Neuronal stem cell (in vitro differentiated cells): ENCODE data around the gene ABHD14A.

ENCODE experiments used
- DNase-seq: peaks from one replicate; pipeline ENCODE4 v3.0.0-alpha.2; 2013; ENCODE audit warnings: low spot score
- H2AFZ ChIP-seq: one replicate; pipeline ENCODE4 v1.6.1; 2013; ENCODE audit warnings: mild to moderate bottlenecking, low read length, inconsistent platforms
- H2AK5ac ChIP-seq: 2 replicates; pipeline ENCODE4 v1.6.1; 2013; ENCODE audit warnings: low read depth, mild to moderate bottlenecking, inconsistent platforms, low read length, moderate library complexity, mixed read lengths
- H2BK120ac ChIP-seq: 2 replicates; pipeline ENCODE4 v1.6.1; 2013; ENCODE audit warnings: low read depth, mild to moderate bottlenecking, inconsistent platforms, low read length, moderate library complexity, mixed read lengths
- H2BK12ac ChIP-seq: one replicate; pipeline ENCODE4 v1.6.1; 2013; ENCODE audit warnings: low read length, inconsistent platforms
- H2BK15ac ChIP-seq: 2 replicates; pipeline ENCODE4 v1.6.1; 2013; ENCODE audit warnings: mild to moderate bottlenecking, low read length, inconsistent platforms, mixed read lengths
- H2BK5ac ChIP-seq: one replicate; pipeline ENCODE4 v1.6.1; 2013; ENCODE audit warnings: inconsistent platforms, mild to moderate bottlenecking, low read length, moderate library complexity
- H3K14ac ChIP-seq: one replicate; pipeline ENCODE4 v1.6.1; 2013; ENCODE audit warnings: low read length, inconsistent platforms
- H3K18ac ChIP-seq: 2 replicates; pipeline ENCODE4 v1.6.1; 2013; ENCODE audit warnings: low read length, inconsistent platforms
- H3K23ac ChIP-seq: 2 replicates; pipeline ENCODE4 v1.6.1; 2013; ENCODE audit warnings: low read depth, mild to moderate bottlenecking, mixed read lengths, low read length, inconsistent platforms; ENCODE audit not compliant: poor library complexity
- H3K27ac ChIP-seq: replicated peaks from 3 replicates; pipeline ENCODE4 v1.5.1; 2013; ENCODE audit warnings: low read length, inconsistent platforms
- H3K27me3 ChIP-seq, 3 experiments: 2 replicates each; pipeline ENCODE4 v1.6.1; 2013; ENCODE audit warnings: low read length in 3 of 3, mild to moderate bottlenecking in 2 of 3, inconsistent platforms in 1 of 3, low read depth in 1 of 3, mixed read lengths in 1 of 3, moderate library complexity in 1 of 3; ENCODE audit not compliant: control insufficient read depth in 3 of 3, insufficient read depth in 3 of 3
- H3K36me3 ChIP-seq, 2 donors: replicated peaks in 1 of 2; 2 replicates each; pipeline ENCODE4 v1.6.1; 2013; ENCODE audit warnings: low read length in 2 of 2; ENCODE audit not compliant: control insufficient read depth in 2 of 2, insufficient read depth in 2 of 2
- H3K4ac ChIP-seq: 2 replicates; pipeline ENCODE4 v1.6.1; 2013; ENCODE audit warnings: inconsistent platforms, mild to moderate bottlenecking, low read length, moderate library complexity
- H3K4me1 ChIP-seq, 2 donors: 1 replicate in 1 of 2; 2 replicates in 1 of 2; pipeline ENCODE4 v1.6.1; 2013; ENCODE audit warnings: low read length in 2 of 2, low read depth in 1 of 2; ENCODE audit not compliant: control insufficient read depth in 2 of 2, insufficient read depth in 1 of 2
- H3K4me2 ChIP-seq: one replicate; pipeline ENCODE4 v1.6.1; 2013; ENCODE audit warnings: mild to moderate bottlenecking, low read length, inconsistent platforms; ENCODE audit not compliant: insufficient read depth, poor library complexity, severe bottlenecking
- H3K4me3 ChIP-seq, 2 donors: 2 replicates each; pipeline ENCODE4 v1.5.1; 2013; ENCODE audit warnings: low read length in 2 of 2, mild to moderate bottlenecking in 2 of 2, inconsistent platforms in 1 of 2, moderate library complexity in 1 of 2
- H3K79me1 ChIP-seq: one replicate; pipeline ENCODE4 v1.6.1; 2013; ENCODE audit warnings: low read depth, mild to moderate bottlenecking, inconsistent platforms, low read length, moderate library complexity
- H3K9ac ChIP-seq: one replicate; pipeline ENCODE4 v1.6.1; 2013; ENCODE audit warnings: mild to moderate bottlenecking, low read depth, low read length, inconsistent platforms; ENCODE audit not compliant: poor library complexity
- H3K9me3 ChIP-seq, 2 donors: replicated peaks in 1 of 2; 2 replicates each; pipeline versions ENCODE3 to v1.6.1; 2013; ENCODE audit warnings: low read length in 2 of 2, mild to moderate bottlenecking in 2 of 2, inconsistent platforms in 1 of 2, low read depth in 1 of 2, mixed read lengths in 1 of 2, moderate library complexity in 1 of 2; ENCODE audit not compliant: control insufficient read depth in 2 of 2, insufficient read depth in 1 of 2
- H4K8ac ChIP-seq: one replicate; pipeline ENCODE4 v1.6.1; 2013; ENCODE audit warnings: low read depth, mild to moderate bottlenecking, inconsistent platforms, low read length, moderate library complexity
- H4K91ac ChIP-seq: one replicate; pipeline ENCODE4 v1.6.1; 2013; ENCODE audit warnings: low read length, low read depth, mild to moderate bottlenecking, inconsistent platforms; ENCODE audit not compliant: poor library complexity
- WGBS, 2 donors: extraction: QIAGEN DNeasy Blood & Tissue Kit; methylation state at CpG; one replicate each; pipeline ENCODE4 v1.1.7; 2013; ENCODE audit warnings: missing lambda C conversion rate in 2 of 2, mixed read lengths in 1 of 2; ENCODE audit not compliant: insufficient read length in 2 of 2, insufficient replicate concordance in 1 of 2; ENCODE audit errors: extremely low coverage in 2 of 2; 5-methylcytosine and 5-hydroxymethylcytosine counted together

ABHD14A gene

GRCh38 chr3:51941463-51941797, 33.4 kb upstream of the ABHD14A start:
- peak overlapping the region; percentile 66 for H3K9ac ChIP-seq
- H4K8ac ChIP-seq = no peak overlapping the region
- peak overlapping the region; percentile 86 for H3K4me2 ChIP-seq
- no peak overlapping the region for H2BK120ac ChIP-seq
- H4K91ac ChIP-seq = no peak overlapping the region
- no peak overlapping the region for H3K27ac ChIP-seq
- H2AFZ ChIP-seq = peak overlapping the region; percentile 85
- no peak overlapping the region for H2BK12ac ChIP-seq
- H3K4me3 ChIP-seq = peak overlapping the region; percentile 56 to 90
- H3K18ac ChIP-seq = peak overlapping the region; percentile 34
- H3K27me3 ChIP-seq = no peaks in the 10 kb centered on the region
- H3K14ac ChIP-seq = no peak overlapping the region
- no peak overlapping the region for H3K4ac ChIP-seq
- no CpG with 5 or more reads among the region's 20 CpGs for WGBS, 2 donors
- no peaks in the 10 kb centered on the region for H3K9me3 ChIP-seq
- DNase-seq = no peak
- H2BK15ac ChIP-seq = no peak overlapping the region
- no peak overlapping the region for H2BK5ac ChIP-seq
- peaks cover 5% of the 10 kb centered on the region for H3K79me1 ChIP-seq
- no peak overlapping the region for H2AK5ac ChIP-seq
- H3K23ac ChIP-seq = peak overlapping the region; percentile 39
- peaks cover 7% of the 10 kb centered on the region in 2 donors for H3K4me1 ChIP-seq
- peaks cover 13 to 29% of the 10 kb centered on the region in 2 donors for H3K36me3 ChIP-seq

- H3K9ac ChIP-seq = peak within 1 kb of the TSS; percentile 83
- H3K14ac ChIP-seq = peak within 1 kb of the TSS; percentile 58
- H2BK15ac ChIP-seq = peak within 1 kb of the TSS; percentile 47
- peak within 1 kb of the TSS; percentile 26 for H2BK5ac ChIP-seq
- peak within 1 kb of the TSS; percentile 91 for H2BK12ac ChIP-seq
- H3K27me3 ChIP-seq = no peaks in the 10 kb centered on the region
- peak within 1 kb of the TSS; percentile 86 for H3K18ac ChIP-seq
- WGBS, 2 donors = no CpG with 5 or more reads among the region's 67 CpGs
- H2BK120ac ChIP-seq = peak within 1 kb of the TSS; percentile 52
- H3K9me3 ChIP-seq = no peaks in the 10 kb centered on the region
- peaks cover 10 to 24% of the 10 kb centered on the region in 2 donors for H3K36me3 ChIP-seq
- peak; percentile 100 for DNase-seq
- H3K4ac ChIP-seq = peak within 1 kb of the TSS; percentile 19
- peak within 1 kb of the TSS; percentile 75 for H3K23ac ChIP-seq
- peaks cover 5% of the 10 kb centered on the region for H3K79me1 ChIP-seq
- H3K4me2 ChIP-seq = peak within 1 kb of the TSS; percentile 86
- H2AK5ac ChIP-seq = peak within 1 kb of the TSS; percentile 10
- peak within 1 kb of the TSS; percentile 39 for H4K91ac ChIP-seq
- peak within 1 kb of the TSS; percentile 74 for H4K8ac ChIP-seq
- H2AFZ ChIP-seq = peak within 1 kb of the TSS; percentile 96
- H3K4me1 ChIP-seq = peaks cover 7% of the 10 kb centered on the region in 2 donors
- peak within 1 kb of the TSS; percentile 56 to 90 for H3K4me3 ChIP-seq
- no peak within 1 kb of the TSS for H3K27ac ChIP-seq
These were observed 32.9 kb upstream of the ABHD14A start, which contains the start of the genes PARP3 and RRP9 for GRCh38 chr3:51941798-51942602. TSS of gene PARP3 (plus strand) at chr3:51942363. CDS start at chr3:51943356, 993 bp downstream. TSS of gene RRP9 (minus strand) at chr3:51941904. CDS start at chr3:51941867, 37 bp downstream.

- H3K23ac ChIP-seq = peak overlapping the region; percentile 75
- H3K4me1 ChIP-seq = peaks cover 7% of the 10 kb centered on the region in 2 donors
- H3K27ac ChIP-seq = no peak overlapping the region
- no peak overlapping the region for H3K9ac ChIP-seq
- peak overlapping the region; percentile 26 for H2BK5ac ChIP-seq
- peak overlapping the region; percentile 37 to 42 for H3K4me3 ChIP-seq
- peak overlapping the region; percentile 74 for H4K8ac ChIP-seq
- DNase-seq = no peak
- peak overlapping the region; percentile 86 for H3K18ac ChIP-seq
- H3K9me3 ChIP-seq = no peaks in the 10 kb centered on the region
- no CpG with 5 or more reads among the region's 17 CpGs for WGBS, 2 donors
- peak overlapping the region; percentile 52 for H2BK120ac ChIP-seq
- H3K4me2 ChIP-seq = peak overlapping the region; percentile 75
- peak overlapping the region; percentile 58 for H3K14ac ChIP-seq
- H3K4ac ChIP-seq = no peak overlapping the region
- H3K36me3 ChIP-seq = peaks cover 5 to 15% of the 10 kb centered on the region in 2 donors
- H2AK5ac ChIP-seq = peak overlapping the region; percentile 10
- H3K27me3 ChIP-seq = no peaks in the 10 kb centered on the region
- peak overlapping the region; percentile 96 for H2AFZ ChIP-seq
- peaks cover 5% of the 10 kb centered on the region for H3K79me1 ChIP-seq
- peak overlapping the region; percentile 91 for H2BK12ac ChIP-seq
- peak overlapping the region; percentile 39 for H4K91ac ChIP-seq
- H2BK15ac ChIP-seq = peak overlapping the region; percentile 47
These were observed 32.0 kb upstream of the ABHD14A start for GRCh38 chr3:51942603-51943450.
